ENCODE results near the gene ADA. TPM values are rescaled to one million over a fixed set of nuclear protein-coding genes. Genes with fewer than 3 reads are reported as not detected.
A peak's percentile ranks its signal among the peaks of the same experiment; 100 is the strongest.

The ADA gene
- total and polyA plus RNA-seq, 9 donors, result 4.0 to 9.1 (median 6.2) TPM

DNA sequence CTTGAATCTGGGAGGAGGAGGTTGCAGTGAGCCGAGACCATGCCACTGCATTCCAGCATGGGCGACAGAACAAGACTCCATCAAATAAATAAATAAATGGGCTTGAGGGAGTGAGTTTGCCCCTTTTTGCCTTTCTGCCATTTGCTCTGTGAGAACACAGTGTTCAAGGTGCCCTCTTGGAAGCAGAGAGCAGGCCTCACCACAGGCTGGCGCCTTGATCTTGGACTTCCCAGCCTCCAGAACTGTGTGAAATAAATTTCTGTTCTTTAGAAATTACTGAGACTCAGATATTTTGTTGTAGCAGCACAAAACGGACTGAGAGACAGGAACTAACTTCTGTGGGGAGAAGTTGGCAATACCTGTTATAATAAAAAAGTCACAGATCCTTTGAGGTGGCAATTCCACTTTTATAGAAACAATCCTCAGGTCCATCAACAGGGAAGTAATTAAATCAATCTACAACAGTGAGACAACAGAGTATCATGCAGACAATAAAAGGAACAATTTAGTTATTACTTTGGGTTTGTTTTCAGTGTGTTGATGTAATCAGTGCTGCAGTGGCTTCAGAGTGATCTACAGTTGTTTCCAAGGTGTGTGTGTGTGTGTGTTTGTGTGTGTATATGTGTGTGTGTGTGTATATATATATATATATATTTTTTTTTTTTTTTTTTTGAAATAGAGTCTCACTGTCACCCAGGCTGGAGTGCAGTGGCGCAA, 44.6 kb downstream of the ADA start:
- DNase-seq, result no peak
- Histone ChIP-seq H3K36me3 (ENCODE audit: control insufficient read depth, insufficient read depth, low read length) (no peaks in the 10 kb centered on the region), H3K9me3 (replicated peaks; ENCODE audit: control insufficient read depth, low read depth, low read length) (no peaks in the 10 kb centered on the region), H3K27ac (ENCODE audit: low read length) (no peak overlapping the region), H3K27me3 (ENCODE audit: control insufficient read depth, insufficient read depth, low read length) (no peaks in the 10 kb centered on the region), H3K4me1 (ENCODE audit: control insufficient read depth, insufficient read depth, low read length) (peaks cover 20% of the 10 kb centered on the region), H3K4me3 (ENCODE audit: low read length) (no peak overlapping the region)
- no CpG with 5 or more reads among the region's 5 CpGs for WGBS (ENCODE audit: insufficient coverage)

DNA sequence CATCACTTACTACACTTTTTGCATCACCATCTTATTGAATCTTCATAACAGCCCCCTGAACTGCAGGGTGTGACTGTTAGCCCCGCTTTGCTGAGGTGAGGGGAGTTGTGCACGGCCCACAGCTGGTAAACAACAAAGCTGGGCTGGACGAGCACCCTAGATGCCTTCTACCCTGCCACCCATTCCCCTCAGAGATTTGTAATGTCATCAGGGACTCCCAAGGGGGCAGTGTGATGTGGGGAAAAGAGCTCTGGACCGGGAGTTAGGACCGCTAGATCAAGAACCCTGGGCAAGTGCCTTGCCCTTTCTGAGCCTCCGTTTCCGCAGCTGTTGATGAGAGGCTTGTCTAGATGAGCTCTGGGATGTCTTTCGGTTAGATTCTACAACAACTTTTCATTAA, 48.2 kb downstream of the ADA start:
- 100% methylated on average over 1 of the region's 8 CpGs for WGBS (ENCODE audit: insufficient coverage)

DNA sequence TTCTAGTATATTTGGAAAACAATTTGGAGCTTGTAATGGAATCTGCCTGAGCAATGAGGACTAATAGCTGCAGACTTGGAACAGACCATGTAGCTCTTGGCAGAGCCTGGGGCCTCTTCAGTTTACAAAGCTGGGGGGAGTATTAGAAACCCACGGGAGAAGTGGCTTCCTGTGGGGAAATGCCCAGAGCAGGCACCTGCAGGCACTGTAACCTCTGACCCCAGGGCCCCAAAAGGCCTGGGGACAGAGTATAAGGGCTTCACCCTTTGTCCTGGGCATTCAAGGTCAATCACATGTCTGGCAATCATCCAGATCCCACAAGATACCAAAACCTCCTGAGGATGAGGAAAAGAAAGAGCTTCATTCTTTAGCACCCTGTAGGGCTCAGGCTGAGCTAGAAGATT, 49.7 kb downstream of the ADA start:
- Histone ChIP-seq H3K9me3 (replicated peaks; ENCODE audit: control insufficient read depth, low read depth, low read length) (no peaks in the 10 kb centered on the region), H3K27ac (ENCODE audit: low read length) (peak overlapping the region; percentile 91), H3K4me3 (ENCODE audit: low read length) (no peak overlapping the region), H3K4me1 (ENCODE audit: control insufficient read depth, insufficient read depth, low read length) (peaks cover 40% of the 10 kb centered on the region), H3K27me3 (ENCODE audit: control insufficient read depth, insufficient read depth, low read length) (no peaks in the 10 kb centered on the region), H3K36me3 (ENCODE audit: control insufficient read depth, insufficient read depth, low read length) (no peaks in the 10 kb centered on the region)
- DNase-seq, result peak; percentile 97
- 0% methylated on average over 1 of the region's 1 CpG for WGBS (ENCODE audit: insufficient coverage)

More for the DNA sequence above, 48.2 kb downstream of the ADA start:
- H3K4me3 ChIP-seq (ENCODE audit: low read length), result no peak overlapping the region
- no peaks in the 10 kb centered on the region for H3K27me3 ChIP-seq (ENCODE audit: control insufficient read depth, insufficient read depth, low read length)
- H3K36me3 ChIP-seq (ENCODE audit: control insufficient read depth, insufficient read depth, low read length), result no peaks in the 10 kb centered on the region
- DNase-seq, result no peak
- no peaks in the 10 kb centered on the region for H3K9me3 ChIP-seq (replicated peaks; ENCODE audit: control insufficient read depth, low read depth, low read length)
- H3K4me1 ChIP-seq (ENCODE audit: control insufficient read depth, insufficient read depth, low read length), result peaks cover 33% of the 10 kb centered on the region
- no peak overlapping the region for H3K27ac ChIP-seq (ENCODE audit: low read length)

DNA sequence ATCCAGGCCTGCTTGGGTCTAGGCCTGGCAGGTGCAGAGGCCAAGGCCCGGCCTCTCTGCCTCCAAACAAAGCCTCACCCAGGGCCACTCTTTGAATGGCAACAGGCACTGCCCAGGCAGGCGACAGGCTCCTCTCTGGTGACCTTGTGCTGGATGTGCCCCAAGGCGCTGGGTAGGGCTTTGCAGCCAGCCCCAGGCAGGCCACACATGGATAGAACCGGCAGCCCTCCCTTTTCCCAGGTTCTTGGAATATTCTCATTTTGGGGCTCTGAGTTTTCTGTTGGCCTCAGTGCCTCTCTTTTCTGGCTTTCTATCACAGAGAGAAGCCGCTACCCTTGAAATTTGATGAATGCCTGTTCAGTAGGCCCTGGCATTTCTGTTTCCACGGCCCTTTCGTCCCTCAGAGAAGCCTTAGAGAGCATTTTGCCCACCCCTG, 50.2 kb downstream of the ADA start:
- no peaks in the 10 kb centered on the region for H3K9me3 ChIP-seq (replicated peaks; ENCODE audit: control insufficient read depth, low read depth, low read length)
- peaks cover 40% of the 10 kb centered on the region for H3K4me1 ChIP-seq (ENCODE audit: control insufficient read depth, insufficient read depth, low read length)
- H3K27ac ChIP-seq (ENCODE audit: low read length), result peak overlapping the region; percentile 91
- WGBS (ENCODE audit: insufficient coverage), result 10% methylated on average over 5 of the region's 7 CpGs
- H3K27me3 ChIP-seq (ENCODE audit: control insufficient read depth, insufficient read depth, low read length), result no peaks in the 10 kb centered on the region
- peaks cover 2% of the 10 kb centered on the region for H3K36me3 ChIP-seq (ENCODE audit: control insufficient read depth, insufficient read depth, low read length)
- DNase-seq, result peak; percentile 77
- H3K4me3 ChIP-seq (ENCODE audit: low read length), result no peak overlapping the region

DNA sequence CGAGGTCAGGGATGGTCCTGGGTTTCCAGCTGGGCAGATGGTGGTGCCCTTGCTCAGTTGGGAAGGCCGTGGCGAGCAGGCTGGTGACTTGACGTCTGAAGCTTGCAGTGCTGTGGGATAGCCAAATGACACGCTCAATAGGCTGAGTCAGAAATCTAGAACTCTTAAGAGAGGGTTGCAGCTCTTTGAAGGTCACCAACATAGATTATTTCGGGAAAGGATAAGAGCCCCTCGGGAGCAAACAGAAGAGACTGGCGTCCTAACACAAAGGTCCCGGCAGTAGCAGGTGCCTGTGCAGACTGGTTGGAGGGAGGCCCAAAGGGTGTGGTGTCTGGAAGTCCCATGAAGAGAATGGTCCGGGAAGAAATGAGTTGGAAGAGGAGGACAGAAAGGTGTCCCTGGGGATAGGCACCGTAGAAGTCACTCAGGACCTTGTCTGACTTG, 50.7 kb downstream of the ADA start:
- Histone ChIP-seq H3K27me3 (ENCODE audit: control insufficient read depth, insufficient read depth, low read length) (no peaks in the 10 kb centered on the region), H3K9me3 (replicated peaks; ENCODE audit: control insufficient read depth, low read depth, low read length) (no peaks in the 10 kb centered on the region), H3K27ac (ENCODE audit: low read length) (peak overlapping the region; percentile 91), H3K36me3 (ENCODE audit: control insufficient read depth, insufficient read depth, low read length) (peaks cover 2% of the 10 kb centered on the region), H3K4me3 (ENCODE audit: low read length) (no peak overlapping the region), H3K4me1 (ENCODE audit: control insufficient read depth, insufficient read depth, low read length) (peaks cover 40% of the 10 kb centered on the region)
- peak; percentile 53 for DNase-seq
- WGBS (ENCODE audit: insufficient coverage), result 57% methylated on average over 8 of the region's 11 CpGs

DNA sequence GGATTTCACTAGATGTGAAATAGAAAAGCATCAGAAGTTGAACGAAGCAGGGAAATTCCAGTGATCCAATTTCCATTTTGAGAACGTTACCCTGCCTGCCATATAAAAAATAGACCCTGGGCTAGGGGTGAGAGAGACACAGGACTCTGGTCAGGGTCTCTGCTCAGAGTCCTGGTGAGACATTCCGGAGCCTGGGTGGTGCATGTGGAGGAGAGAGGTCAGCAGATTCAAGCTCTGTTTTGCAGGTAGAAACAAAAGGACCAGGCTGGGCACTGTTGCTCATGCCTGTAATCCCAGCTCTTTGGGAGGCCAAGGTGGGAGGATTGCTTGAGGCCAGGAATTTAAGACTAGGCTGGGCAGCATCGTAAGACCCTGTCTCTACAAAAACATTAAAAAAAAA, 51.2 kb downstream of the ADA start:
- WGBS (ENCODE audit: insufficient coverage), result 75% methylated on average over 3 of the region's 4 CpGs

DNA sequence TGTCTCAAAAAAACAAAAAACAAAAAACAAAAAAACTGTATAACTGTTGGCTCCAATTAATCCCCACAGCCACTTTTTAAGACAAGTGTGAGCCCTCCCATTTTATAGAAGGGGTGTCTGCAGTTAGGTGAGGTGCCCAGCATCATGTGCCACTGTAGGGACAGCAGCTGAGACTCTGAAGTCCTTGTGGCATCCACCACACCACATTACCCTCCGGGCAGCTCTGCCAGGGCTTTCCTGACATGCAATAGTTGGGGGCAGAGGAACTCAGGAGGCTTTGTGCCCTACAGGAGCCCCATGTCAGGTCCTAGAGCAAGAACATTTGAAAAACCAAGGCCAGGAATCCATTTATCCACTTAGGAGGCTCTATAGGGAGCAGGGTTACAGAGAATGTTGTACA, 51.8 kb downstream of the ADA start:
- peak overlapping the region; percentile 91 for H3K27ac ChIP-seq (ENCODE audit: low read length)
- no peak for DNase-seq
- H3K4me1 ChIP-seq (ENCODE audit: control insufficient read depth, insufficient read depth, low read length), result peaks cover 45% of the 10 kb centered on the region
- H3K9me3 ChIP-seq (replicated peaks; ENCODE audit: control insufficient read depth, low read depth, low read length), result no peaks in the 10 kb centered on the region
- no CpG with 5 or more reads among the region's 1 CpG for WGBS (ENCODE audit: insufficient coverage)
- H3K36me3 ChIP-seq (ENCODE audit: control insufficient read depth, insufficient read depth, low read length), result peaks cover 2% of the 10 kb centered on the region
- no peaks in the 10 kb centered on the region for H3K27me3 ChIP-seq (ENCODE audit: control insufficient read depth, insufficient read depth, low read length)
- no peak overlapping the region for H3K4me3 ChIP-seq (ENCODE audit: low read length)

More for the DNA sequence above, 51.2 kb downstream of the ADA start:
- Histone ChIP-seq H3K27me3 (ENCODE audit: control insufficient read depth, insufficient read depth, low read length) (no peaks in the 10 kb centered on the region), H3K36me3 (ENCODE audit: control insufficient read depth, insufficient read depth, low read length) (peaks cover 2% of the 10 kb centered on the region), H3K4me1 (ENCODE audit: control insufficient read depth, insufficient read depth, low read length) (peaks cover 40% of the 10 kb centered on the region), H3K27ac (ENCODE audit: low read length) (peak overlapping the region; percentile 91), H3K9me3 (replicated peaks; ENCODE audit: control insufficient read depth, low read depth, low read length) (no peaks in the 10 kb centered on the region), H3K4me3 (ENCODE audit: low read length) (no peak overlapping the region)
- no peak for DNase-seq

DNA sequence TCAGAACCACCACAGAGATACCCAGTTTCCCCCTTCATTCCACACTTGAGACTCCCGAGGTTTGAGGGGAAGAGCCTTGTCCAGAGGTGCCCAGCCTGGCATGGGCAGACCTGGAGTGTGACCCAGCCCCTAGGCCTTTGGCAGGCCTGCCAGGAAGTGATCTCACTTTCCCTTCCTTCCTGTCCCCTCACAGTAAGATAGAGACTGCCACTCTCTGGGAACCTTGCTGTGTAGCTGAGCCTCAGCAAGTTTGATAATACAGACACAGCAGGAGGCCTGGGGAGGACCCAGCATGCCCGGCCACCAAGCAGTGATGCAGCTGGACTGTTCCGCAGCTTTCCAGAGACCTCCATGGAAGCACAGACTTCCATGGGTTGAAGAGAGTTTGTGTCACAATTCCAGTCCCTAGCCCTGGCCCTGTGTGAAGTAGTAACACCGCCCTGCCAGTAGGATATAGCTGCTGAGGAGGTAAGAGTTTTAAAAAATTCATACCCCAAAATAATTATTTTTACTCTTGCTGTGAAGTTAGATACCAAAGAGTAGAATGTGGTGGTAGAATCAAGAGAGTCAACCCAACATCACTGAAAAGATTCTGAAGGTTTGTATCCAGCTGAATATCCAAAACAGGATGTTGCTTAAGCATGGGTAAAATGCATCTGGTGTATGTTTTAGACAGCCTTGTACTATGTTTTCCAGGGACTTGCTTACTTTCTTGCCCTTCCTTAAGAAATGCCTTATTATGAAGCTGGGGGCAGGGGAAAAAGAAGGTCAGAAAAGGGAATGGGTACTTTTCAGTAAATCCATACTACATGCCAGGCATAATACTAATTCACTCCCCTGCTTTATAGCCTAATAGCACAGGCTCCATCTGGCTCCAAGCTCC, 52.8 kb downstream of the ADA start:
- DNase-seq, result peak; percentile 41
- Histone ChIP-seq H3K4me3 (ENCODE audit: low read length) (no peak overlapping the region), H3K36me3 (ENCODE audit: control insufficient read depth, insufficient read depth, low read length) (peaks cover 2% of the 10 kb centered on the region), H3K27ac (ENCODE audit: low read length) (peak overlapping the region; percentile 70), H3K27me3 (ENCODE audit: control insufficient read depth, insufficient read depth, low read length) (no peaks in the 10 kb centered on the region), H3K4me1 (ENCODE audit: control insufficient read depth, insufficient read depth, low read length) (peaks cover 48% of the 10 kb centered on the region), H3K9me3 (replicated peaks; ENCODE audit: control insufficient read depth, low read depth, low read length) (no peaks in the 10 kb centered on the region)
- 35% methylated on average over 2 of the region's 4 CpGs for WGBS (ENCODE audit: insufficient coverage)

DNA sequence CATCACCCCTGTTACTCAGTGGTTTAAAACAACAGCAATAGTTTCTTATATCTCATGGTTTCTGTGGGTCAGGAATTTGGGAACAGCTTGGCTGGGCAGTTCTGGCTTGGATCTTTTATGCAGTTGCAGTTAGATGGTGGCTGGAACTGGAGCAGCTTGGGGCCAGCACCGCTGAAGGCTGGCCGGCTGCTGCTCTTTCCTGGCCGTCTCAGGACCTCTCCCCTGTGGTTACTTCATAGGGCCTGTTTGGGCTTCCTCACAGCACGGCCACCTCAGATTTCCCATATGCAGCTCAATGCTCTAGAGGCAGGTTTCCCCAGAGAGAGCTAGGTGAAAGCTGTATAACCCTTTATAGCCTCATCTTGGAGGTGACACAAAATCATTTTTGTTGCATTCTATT, 53.6 kb downstream of the ADA start:
- no peak for DNase-seq
- no peaks in the 10 kb centered on the region for H3K27me3 ChIP-seq (ENCODE audit: control insufficient read depth, insufficient read depth, low read length)
- peaks cover 2% of the 10 kb centered on the region for H3K36me3 ChIP-seq (ENCODE audit: control insufficient read depth, insufficient read depth, low read length)
- no peaks in the 10 kb centered on the region for H3K9me3 ChIP-seq (replicated peaks; ENCODE audit: control insufficient read depth, low read depth, low read length)
- 22% methylated on average over 4 of the region's 4 CpGs for WGBS (ENCODE audit: insufficient coverage)
- H3K27ac ChIP-seq (ENCODE audit: low read length), result peak overlapping the region; percentile 70
- H3K4me1 ChIP-seq (ENCODE audit: control insufficient read depth, insufficient read depth, low read length), result peaks cover 48% of the 10 kb centered on the region
- no peak overlapping the region for H3K4me3 ChIP-seq (ENCODE audit: low read length)

DNA sequence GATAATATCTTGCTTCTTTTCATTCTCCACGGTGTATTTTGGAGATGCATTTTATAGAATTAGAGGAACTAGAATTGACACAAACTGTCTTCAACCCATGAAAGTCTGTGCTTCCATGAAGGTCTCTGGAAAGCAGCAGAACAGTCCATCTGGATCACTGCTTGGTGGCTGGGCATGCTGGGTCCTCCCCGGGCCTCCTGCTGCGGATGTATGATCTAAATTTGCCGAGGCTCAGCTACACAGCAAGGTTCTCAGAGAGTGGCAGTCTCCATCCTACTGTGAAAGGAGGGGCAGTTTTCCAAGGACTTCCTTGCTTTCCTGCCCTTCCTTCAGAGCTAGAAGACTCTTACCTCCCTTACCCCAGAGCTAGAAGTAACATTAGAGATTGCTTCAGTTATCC, 54.0 kb downstream of the ADA start:
- 87% methylated on average over 3 of the region's 4 CpGs for WGBS (ENCODE audit: insufficient coverage)
- H3K36me3 ChIP-seq (ENCODE audit: control insufficient read depth, insufficient read depth, low read length), result peaks cover 2% of the 10 kb centered on the region
- H3K4me3 ChIP-seq (ENCODE audit: low read length), result no peak overlapping the region
- no peaks in the 10 kb centered on the region for H3K27me3 ChIP-seq (ENCODE audit: control insufficient read depth, insufficient read depth, low read length)
- H3K4me1 ChIP-seq (ENCODE audit: control insufficient read depth, insufficient read depth, low read length), result peaks cover 48% of the 10 kb centered on the region
- DNase-seq, result no peak
- no peaks in the 10 kb centered on the region for H3K9me3 ChIP-seq (replicated peaks; ENCODE audit: control insufficient read depth, low read depth, low read length)
- peak overlapping the region; percentile 70 for H3K27ac ChIP-seq (ENCODE audit: low read length)
